HG02870 (cell line): Measurements from ENCODE around the gene ATRNL1.

Experiments used
- ATAC-seq: cut with Tn5 transposase; IDR thresholded peaks from one replicate; pipeline ENCODE4 v1.9.1; 2021; ENCODE audit warnings: mild to moderate bottlenecking, moderate library complexity; ENCODE audit not compliant: unreplicated experiment

ATRNL1 gene

GRCh38 chr10:115093286-115093775 lies at the start of gene ATRNL1:
ATRNL1 (plus strand) TSS chr10:115093365; CDS start chr10:115093751, 386 bp downstream.
- ATAC-seq: peak; percentile 63

- no peak for ATAC-seq
Observed at GRCh38 chr10:115043719-115044118, 49.4 kb upstream of the ATRNL1 start.

- no peak for ATAC-seq
Observed at GRCh38 chr10:115044891-115045290, 48.3 kb upstream of the ATRNL1 start.

GRCh38 chr10:115045499-115045898 lies 47.7 kb upstream of the ATRNL1 start:
- ATAC-seq: no peak

- no peak for ATAC-seq
Observed at GRCh38 chr10:115046686-115047236, 46.4 kb upstream of the ATRNL1 start.

GRCh38 chr10:115047705-115048104 lies 45.5 kb upstream of the ATRNL1 start:
- ATAC-seq: no peak

GRCh38 chr10:115049318-115049717 lies 43.8 kb upstream of the ATRNL1 start:
- ATAC-seq: no peak

GRCh38 chr10:115049960-115050359 lies 43.2 kb upstream of the ATRNL1 start:
- no peak for ATAC-seq

- ATAC-seq: no peak
Observed at GRCh38 chr10:115050375-115051010, 42.7 kb upstream of the ATRNL1 start.

GRCh38 chr10:115051216-115051615 lies 41.9 kb upstream of the ATRNL1 start:
- no peak for ATAC-seq

GRCh38 chr10:115052226-115052625 lies 40.9 kb upstream of the ATRNL1 start:
- ATAC-seq: no peak

GRCh38 chr10:115052728-115053127 lies 40.4 kb upstream of the ATRNL1 start:
- no peak for ATAC-seq

GRCh38 chr10:115056186-115056585 lies 37.0 kb upstream of the ATRNL1 start:
- no peak for ATAC-seq

- ATAC-seq: no peak
Observed at GRCh38 chr10:115059301-115059898, 33.8 kb upstream of the ATRNL1 start.

- ATAC-seq: no peak
Observed at GRCh38 chr10:115063701-115064658, 29.2 kb upstream of the ATRNL1 start.

GRCh38 chr10:115065801-115066200 lies 27.4 kb upstream of the ATRNL1 start:
- ATAC-seq: no peak

- no peak for ATAC-seq
Observed at GRCh38 chr10:115066528-115066927, 26.6 kb upstream of the ATRNL1 start.

GRCh38 chr10:115073796-115074195 lies 19.4 kb upstream of the ATRNL1 start:
- ATAC-seq: no peak

GRCh38 chr10:115082506-115082905 lies 10.7 kb upstream of the ATRNL1 start:
- ATAC-seq: no peak

GRCh38 chr10:115084277-115084850 lies 8.8 kb upstream of the ATRNL1 start:
- no peak for ATAC-seq

- no peak for ATAC-seq
Observed at GRCh38 chr10:115091161-115091560, 2.0 kb upstream of the ATRNL1 start.
